Esophagus (tissue), 2 donors: ENCODE data around the gene TRAPPC3. TPM values are rescaled to one million over a fixed set of nuclear protein-coding genes. Genes with fewer than 3 reads are reported as not detected.

ENCODE experiments used
- H3K27ac ChIP-seq, 2 donors: one replicate each; pipeline ENCODE4 v1.5.1; 2013; ENCODE audit warnings: low read depth in 2 of 2, mild to moderate bottlenecking in 2 of 2, inconsistent platforms in 1 of 2, low read length in 1 of 2, moderate library complexity in 1 of 2
- H3K27me3 ChIP-seq, 2 donors: one replicate each; pipeline ENCODE4 v1.6.1; 2013; ENCODE audit warnings: low read length in 2 of 2, control low read depth in 1 of 2, mild to moderate bottlenecking in 1 of 2; ENCODE audit not compliant: insufficient read depth in 2 of 2, control insufficient read depth in 1 of 2
- H3K36me3 ChIP-seq, 2 donors: one replicate each; pipeline ENCODE4 v1.6.1; 2013; ENCODE audit warnings: low read length in 1 of 2; ENCODE audit not compliant: control insufficient read depth in 2 of 2, insufficient read depth in 2 of 2
- H3K4me1 ChIP-seq, 2 donors: one replicate each; pipeline ENCODE4 v1.6.1; 2013; ENCODE audit warnings: low read length in 1 of 2; ENCODE audit not compliant: control insufficient read depth in 2 of 2, insufficient read depth in 2 of 2
- H3K4me3 ChIP-seq, 2 donors: one replicate each; pipeline ENCODE4 v1.5.1; 2013; ENCODE audit warnings: low read length in 2 of 2, mild to moderate bottlenecking in 2 of 2, low read depth in 1 of 2, moderate library complexity in 1 of 2
- H3K9me3 ChIP-seq, 2 donors: one replicate each; pipeline ENCODE4 v1.6.1; 2013; ENCODE audit warnings: mild to moderate bottlenecking in 2 of 2, low read depth in 1 of 2, low read length in 1 of 2, moderate library complexity in 1 of 2; ENCODE audit not compliant: control insufficient read depth in 2 of 2, insufficient read depth in 1 of 2
- WGBS, 2 donors: extraction: QIAGEN DNeasy Blood & Tissue Kit; methylation state at CpG; one replicate each; pipeline ENCODE4 v1.1.7; 2013; 5-methylcytosine and 5-hydroxymethylcytosine counted together
- polyA plus RNA-seq, 2 donors: library from polyadenylated mRNA; stranded (reverse); fragments of 200-250 nt; gene quantifications; one replicate each; pipeline ENCODE4 v1.2.3, GENCODE V29; 2013
- donor health status: healthy with polysubstance abuse.
- donor health status: Bipolar disorder and iron deficiency.

The TRAPPC3 gene
- polyA plus RNA-seq, 2 donors = 38.2 to 77.1 TPM

DNA sequence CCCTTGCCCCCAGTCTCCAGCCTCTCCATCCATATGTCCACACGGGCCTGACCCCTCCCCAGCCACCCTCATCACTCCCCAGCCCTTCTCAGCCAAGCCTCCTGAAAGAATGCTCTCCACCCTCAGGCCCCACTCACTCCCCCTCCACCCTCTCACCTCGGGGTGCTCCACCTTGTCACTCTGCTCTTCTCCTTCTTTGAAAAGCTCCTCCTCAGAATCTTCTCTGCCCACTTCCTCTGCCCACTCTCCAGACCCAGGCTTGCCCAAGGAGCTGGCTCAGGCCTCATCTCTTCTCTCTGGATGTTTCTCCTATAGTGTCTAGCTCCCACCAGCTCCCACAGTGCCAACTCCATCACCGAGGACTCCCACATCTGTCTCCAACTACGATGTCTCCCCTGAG is 38.1 kb downstream of the TRAPPC3 start:
- 63 to 68% methylated on average over 4 of the region's 4 CpGs for WGBS, 2 donors
- H3K4me3 ChIP-seq = no peak overlapping the region
- no peaks in the 10 kb centered on the region for H3K27me3 ChIP-seq
- H3K9me3 ChIP-seq = no peaks in the 10 kb centered on the region
- no peak overlapping the region for H3K27ac ChIP-seq
- H3K4me1 ChIP-seq = no peaks in the 10 kb centered on the region
- no peaks in the 10 kb centered on the region for H3K36me3 ChIP-seq

DNA sequence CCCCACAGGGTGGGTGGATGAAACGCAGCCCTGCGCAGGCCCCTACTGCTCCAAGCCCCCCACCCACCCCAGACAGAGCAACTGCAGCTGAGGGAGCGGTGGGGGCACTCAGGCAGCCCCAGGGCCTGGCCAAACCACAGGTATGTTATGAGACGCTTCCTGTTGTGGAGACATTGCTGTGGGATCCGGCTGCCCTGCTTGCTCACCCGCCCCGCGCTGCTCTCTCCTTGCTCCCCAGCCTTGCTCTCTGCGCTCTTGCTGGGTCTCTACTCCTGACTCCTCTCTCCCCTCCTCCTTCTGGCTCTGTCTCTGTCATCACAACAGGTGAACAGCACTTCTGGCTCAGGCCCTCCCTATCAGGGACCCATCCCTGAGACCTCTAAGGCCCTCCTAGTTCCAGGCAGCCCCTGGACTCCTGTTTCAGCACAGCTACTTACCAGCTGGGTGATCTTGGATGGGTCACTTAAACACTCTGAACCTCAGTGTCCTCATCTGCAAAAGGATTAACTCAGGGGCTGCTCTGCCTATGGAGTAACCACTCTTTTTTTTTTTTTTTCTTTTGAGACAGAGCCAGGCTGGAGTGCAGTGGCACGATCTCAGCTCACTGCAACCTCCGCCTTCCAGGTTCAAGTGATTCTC is 40.1 kb downstream of the TRAPPC3 start:
- Histone ChIP-seq H3K27ac (no peak overlapping the region), H3K36me3 (no peaks in the 10 kb centered on the region), H3K9me3 (no peaks in the 10 kb centered on the region), H3K4me1 (no peaks in the 10 kb centered on the region), H3K27me3 (no peaks in the 10 kb centered on the region), H3K4me3 (no peak overlapping the region)
- 71 to 75% methylated on average over 11 of the region's 11 CpGs for WGBS, 2 donors

DNA sequence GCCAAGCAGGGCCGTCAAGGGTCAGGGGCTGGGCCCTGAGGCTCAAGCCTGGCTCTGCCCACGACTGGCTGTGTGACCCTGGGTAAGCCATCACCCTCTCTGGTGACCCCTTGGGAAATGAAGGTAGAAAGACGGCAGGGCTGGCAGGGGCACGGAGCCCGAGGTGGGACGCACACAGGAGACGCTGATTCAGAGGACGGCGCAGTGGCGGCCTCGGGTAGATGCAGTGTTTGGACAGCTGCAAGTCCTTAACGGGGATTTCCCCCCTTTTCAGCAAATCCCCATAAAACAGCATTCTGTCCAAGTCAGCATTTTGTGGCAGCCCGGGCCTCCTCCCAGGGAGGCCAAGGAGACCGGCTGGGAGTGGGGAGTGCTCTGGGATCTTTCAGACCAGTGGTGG is 41.0 kb downstream of the TRAPPC3 start:
- no peak overlapping the region for H3K27ac ChIP-seq
- H3K4me1 ChIP-seq = no peaks in the 10 kb centered on the region
- H3K36me3 ChIP-seq = no peaks in the 10 kb centered on the region
- no peaks in the 10 kb centered on the region for H3K9me3 ChIP-seq
- no peak overlapping the region for H3K4me3 ChIP-seq
- H3K27me3 ChIP-seq = no peaks in the 10 kb centered on the region
- 76 to 83% methylated on average over 14 of the region's 14 CpGs for WGBS, 2 donors

DNA sequence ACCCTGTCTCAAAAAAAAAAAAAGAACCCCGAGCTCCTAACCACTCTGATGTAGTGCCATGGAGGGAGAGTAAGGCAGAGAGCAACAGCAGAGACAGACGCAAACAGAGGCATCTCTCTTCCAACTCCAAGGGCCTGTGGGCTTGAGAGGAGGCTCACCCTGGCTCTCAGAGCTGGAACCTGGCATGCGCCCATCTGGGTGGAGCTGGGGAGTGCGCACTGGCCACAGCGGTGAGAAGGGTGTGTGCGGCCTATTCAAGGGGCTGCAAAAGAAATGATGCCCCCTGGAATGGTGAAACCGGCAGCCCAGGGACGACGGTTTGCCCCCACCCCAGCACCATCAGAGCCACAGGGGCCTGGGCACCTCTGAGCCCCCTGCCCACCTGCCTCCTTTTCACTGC is 41.9 kb downstream of the TRAPPC3 start:
- H3K4me1 ChIP-seq = no peaks in the 10 kb centered on the region
- whole genome bisulfite sequencing, 2 donors = 86 to 87% methylated on average over 9 of the region's 9 CpGs
- no peak overlapping the region for H3K4me3 ChIP-seq
- no peak overlapping the region for H3K27ac ChIP-seq
- no peaks in the 10 kb centered on the region for H3K27me3 ChIP-seq
- H3K9me3 ChIP-seq = no peaks in the 10 kb centered on the region
- H3K36me3 ChIP-seq = no peaks in the 10 kb centered on the region

DNA sequence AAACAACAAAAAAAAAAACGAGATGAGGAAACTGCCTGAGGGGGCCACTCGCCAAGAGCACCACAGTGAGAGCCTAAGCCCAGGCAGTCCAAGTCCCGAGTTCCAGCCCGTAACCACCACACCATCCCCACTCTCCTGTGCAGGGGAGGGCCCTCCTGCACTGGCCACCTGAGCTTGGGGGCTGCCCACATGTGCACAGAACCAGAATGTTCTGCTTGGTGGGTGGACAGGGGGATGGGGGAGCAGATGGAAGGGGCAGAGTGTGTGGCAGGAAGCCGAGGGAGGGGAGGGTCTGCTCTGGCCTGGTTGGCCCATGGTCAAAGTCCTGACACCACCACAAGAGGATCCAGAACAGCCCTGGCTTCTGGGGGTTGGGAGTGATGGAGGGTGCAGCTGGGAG is 43.0 kb downstream of the TRAPPC3 start:
- H3K4me1 ChIP-seq = no peaks in the 10 kb centered on the region
- H3K27me3 ChIP-seq = no peaks in the 10 kb centered on the region
- H3K27ac ChIP-seq = no peak overlapping the region
- 40 to 43% methylated on average over 5 of the region's 5 CpGs for WGBS, 2 donors
- no peaks in the 10 kb centered on the region for H3K36me3 ChIP-seq
- no peak overlapping the region for H3K4me3 ChIP-seq
- H3K9me3 ChIP-seq = no peaks in the 10 kb centered on the region

DNA sequence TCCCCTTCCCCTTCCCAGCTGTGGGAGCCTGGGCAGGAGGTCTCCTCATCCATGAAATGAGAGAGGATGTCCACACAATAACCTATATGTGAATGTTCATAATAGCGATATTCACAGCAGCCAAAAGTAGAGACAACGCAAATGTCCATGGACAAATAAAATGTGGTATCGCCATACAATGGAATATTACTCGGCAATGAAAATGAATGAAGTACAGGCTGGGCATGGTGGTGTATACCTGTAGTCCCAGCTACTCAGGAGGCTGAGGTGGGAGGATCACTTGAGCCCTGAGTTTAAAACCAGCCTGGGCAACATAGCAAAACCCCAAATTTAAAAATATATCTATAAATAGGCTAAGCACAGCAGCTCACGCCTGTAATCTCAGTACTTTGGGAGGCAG is 47.7 kb downstream of the TRAPPC3 start:
- no peaks in the 10 kb centered on the region for H3K36me3 ChIP-seq
- H3K9me3 ChIP-seq = no peaks in the 10 kb centered on the region
- H3K4me3 ChIP-seq = no peak overlapping the region
- H3K4me1 ChIP-seq = peaks cover 0 to 3% of the 10 kb centered on the region in 2 donors
- WGBS, 2 donors = 95 to 97% methylated on average over 5 of the region's 5 CpGs
- no peak overlapping the region for H3K27ac ChIP-seq
- H3K27me3 ChIP-seq = no peaks in the 10 kb centered on the region

DNA sequence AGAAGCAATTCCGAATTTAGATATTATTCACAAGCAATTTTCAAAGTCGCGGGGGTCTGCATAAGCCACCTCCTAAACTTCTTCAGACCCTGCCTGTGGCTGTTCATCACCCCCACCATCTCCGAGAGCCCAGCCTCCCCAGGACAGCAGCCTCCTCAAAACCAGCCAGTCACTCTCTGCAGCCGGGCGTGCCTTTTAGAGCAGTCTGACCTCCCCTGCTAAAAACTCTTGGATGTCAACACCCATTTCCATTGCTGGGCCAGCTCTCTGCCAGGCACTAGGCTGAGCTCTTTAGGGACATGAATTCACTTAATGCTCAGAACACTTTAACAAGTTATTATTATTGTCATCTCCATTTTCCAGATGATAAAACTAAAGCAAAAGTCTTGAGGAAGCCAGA is 48.9 kb downstream of the TRAPPC3 start:
- peaks cover 0 to 3% of the 10 kb centered on the region in 2 donors for H3K4me1 ChIP-seq
- no peaks in the 10 kb centered on the region for H3K9me3 ChIP-seq
- 64 to 68% methylated on average over 6 of the region's 6 CpGs for WGBS, 2 donors
- H3K36me3 ChIP-seq = peaks cover 0 to 5% of the 10 kb centered on the region in 2 donors
- H3K27ac ChIP-seq = no peak overlapping the region
- H3K4me3 ChIP-seq = no peak overlapping the region
- no peaks in the 10 kb centered on the region for H3K27me3 ChIP-seq

DNA sequence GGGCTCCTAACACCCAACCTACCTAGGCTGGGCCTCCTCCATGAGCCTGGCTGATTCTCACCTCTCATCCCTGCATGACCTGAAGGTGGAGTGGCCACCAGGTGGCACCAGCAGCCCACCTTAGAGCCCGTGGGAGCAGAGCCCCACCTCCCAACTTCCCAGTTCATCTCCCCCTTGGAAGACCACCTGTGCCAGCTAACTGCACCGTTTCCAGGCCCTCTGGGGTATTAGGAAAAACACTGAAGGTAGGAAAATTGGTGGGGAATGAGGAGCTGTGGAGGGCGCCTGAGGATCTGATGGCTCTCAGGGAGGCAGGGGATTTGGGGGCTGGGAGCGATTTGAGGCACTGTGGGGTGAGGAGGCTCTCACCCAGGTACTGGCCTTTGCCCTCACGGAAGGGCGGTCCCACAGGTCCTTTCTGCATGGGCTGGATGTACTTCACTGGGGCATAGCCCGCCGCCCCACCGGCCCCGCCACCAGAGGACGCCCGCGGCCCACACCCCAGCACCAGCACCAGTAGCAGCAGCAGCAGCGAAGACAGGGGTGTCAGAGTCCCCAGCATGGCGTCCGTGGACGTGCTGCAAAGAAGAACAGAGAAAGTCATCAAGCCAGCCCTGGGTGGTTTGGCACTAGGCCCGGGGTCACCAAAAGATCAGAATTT is 49.5 kb downstream of the TRAPPC3 start:
- Histone ChIP-seq H3K9me3 (no peaks in the 10 kb centered on the region), H3K27ac (no peak overlapping the region), H3K27me3 (no peaks in the 10 kb centered on the region), H3K4me1 (peaks cover 0 to 3% of the 10 kb centered on the region in 2 donors), H3K4me3 (no peak overlapping the region), H3K36me3 (peaks cover 0 to 5% of the 10 kb centered on the region in 2 donors)
- 24 to 31% methylated on average over 18 of the region's 18 CpGs for WGBS, 2 donors

DNA sequence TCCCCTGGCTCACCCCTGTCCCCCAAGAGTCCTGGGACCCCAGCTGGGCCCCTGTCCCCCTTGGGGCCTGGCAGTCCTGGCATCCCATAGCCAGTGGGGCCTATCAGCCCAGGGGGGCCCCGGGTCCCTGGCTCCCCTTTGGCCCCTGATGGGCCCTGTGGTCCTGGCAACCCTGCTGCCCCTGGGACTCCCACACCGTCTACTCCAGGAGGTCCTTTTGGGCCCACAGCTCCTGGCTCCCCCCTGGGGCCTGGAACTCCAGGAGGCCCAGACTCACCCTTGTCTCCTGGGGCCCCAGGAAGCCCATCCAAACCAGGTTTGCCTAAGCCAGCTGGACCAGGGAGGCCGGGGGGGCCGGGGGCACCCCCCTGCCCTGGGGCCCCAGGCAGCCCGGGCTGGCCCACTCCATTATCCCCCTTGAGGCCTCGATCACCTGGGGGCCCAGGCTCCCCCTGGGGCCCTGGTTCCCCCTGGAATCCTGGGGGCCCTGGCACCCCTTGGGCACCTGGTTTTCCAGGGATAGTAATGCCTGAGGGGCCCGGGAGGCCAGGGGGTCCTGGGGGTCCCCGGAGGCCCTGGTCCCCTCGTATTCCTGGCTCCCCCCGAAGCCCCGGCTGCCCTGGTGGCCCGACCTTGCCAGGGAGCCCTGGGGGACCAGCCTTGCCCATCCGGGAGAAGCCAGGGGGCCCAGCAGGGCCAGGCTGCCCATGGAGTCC is 50.5 kb downstream of the TRAPPC3 start:
- Histone ChIP-seq H3K4me3 (no peak overlapping the region), H3K36me3 (peaks cover 0 to 15% of the 10 kb centered on the region in 2 donors), H3K4me1 (peaks cover 0 to 3% of the 10 kb centered on the region in 2 donors), H3K9me3 (no peaks in the 10 kb centered on the region), H3K27ac (no peak overlapping the region), H3K27me3 (no peaks in the 10 kb centered on the region)
- WGBS, 2 donors = 80 to 86% methylated on average over 13 of the region's 13 CpGs
